OCI-LY7 (cell line): ENCODE results near the gene CAPZB.

ENCODE experiments used
- EZH2phosphoT487 ChIP-seq: fragments of 200-600 bp; sonication (generic); IDR thresholded peaks from 2 replicates; pipeline ENCODE4 v1.6.1; 2018; ENCODE audit warnings: low read depth, borderline replicate concordance, mild to moderate bottlenecking, mixed run types, antibody characterized with exemption, low read length, moderate library complexity, mixed read lengths
- TF ChIP-seq, protein P1 (sequence below): fragments of 200-600 bp; sonication (generic); conservative IDR thresholded peaks from 2 replicates; pipeline ENCODE4 v1.5.1; 2014; ENCODE audit warnings: mild to moderate bottlenecking, antibody characterized with exemption, low read length, moderate library complexity, mixed read lengths

DNA sequence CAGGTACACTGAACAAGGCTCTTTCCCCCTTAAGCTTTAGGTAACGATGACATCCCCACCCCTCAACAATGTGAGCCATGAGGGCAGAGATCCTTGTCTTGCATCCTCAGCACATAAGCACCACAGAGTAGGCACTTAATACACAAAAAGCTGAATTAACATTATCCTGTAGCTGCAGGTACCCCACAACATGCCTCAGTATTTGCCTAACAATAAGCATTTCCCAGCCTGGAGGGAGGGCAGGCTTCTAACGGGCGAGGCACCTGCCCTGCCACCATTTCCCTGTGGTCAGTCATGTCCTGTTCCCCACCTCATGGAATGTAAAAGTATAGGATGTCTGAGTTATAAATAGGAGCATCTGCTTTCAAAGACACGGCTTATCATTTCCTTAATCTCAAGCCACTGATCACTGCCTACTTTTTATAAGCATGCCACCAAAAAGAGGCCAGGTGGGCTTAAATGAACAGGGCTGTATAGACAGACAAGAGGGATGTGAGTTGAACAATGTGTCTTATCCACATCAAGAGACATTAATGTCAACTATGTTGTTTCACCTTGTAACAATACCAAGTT is 3.4 kb downstream of the CAPZB start:
- TF ChIP-seq, protein P1, sequence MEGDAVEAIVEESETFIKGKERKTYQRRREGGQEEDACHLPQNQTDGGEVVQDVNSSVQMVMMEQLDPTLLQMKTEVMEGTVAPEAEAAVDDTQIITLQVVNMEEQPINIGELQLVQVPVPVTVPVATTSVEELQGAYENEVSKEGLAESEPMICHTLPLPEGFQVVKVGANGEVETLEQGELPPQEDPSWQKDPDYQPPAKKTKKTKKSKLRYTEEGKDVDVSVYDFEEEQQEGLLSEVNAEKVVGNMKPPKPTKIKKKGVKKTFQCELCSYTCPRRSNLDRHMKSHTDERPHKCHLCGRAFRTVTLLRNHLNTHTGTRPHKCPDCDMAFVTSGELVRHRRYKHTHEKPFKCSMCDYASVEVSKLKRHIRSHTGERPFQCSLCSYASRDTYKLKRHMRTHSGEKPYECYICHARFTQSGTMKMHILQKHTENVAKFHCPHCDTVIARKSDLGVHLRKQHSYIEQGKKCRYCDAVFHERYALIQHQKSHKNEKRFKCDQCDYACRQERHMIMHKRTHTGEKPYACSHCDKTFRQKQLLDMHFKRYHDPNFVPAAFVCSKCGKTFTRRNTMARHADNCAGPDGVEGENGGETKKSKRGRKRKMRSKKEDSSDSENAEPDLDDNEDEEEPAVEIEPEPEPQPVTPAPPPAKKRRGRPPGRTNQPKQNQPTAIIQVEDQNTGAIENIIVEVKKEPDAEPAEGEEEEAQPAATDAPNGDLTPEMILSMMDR = no peak
- TF ChIP-seq EZH2phosphoT487 = no peak
